HL-60 (cell line): ENCODE data around the gene PPY.

Experiments
- GABPA ChIP-seq: IDR thresholded peaks from 2 replicates; pipeline ENCODE4 v1.6.1; 2012; ENCODE audit warnings: low read depth
- SPI1 ChIP-seq: IDR thresholded peaks from 2 replicates; pipeline ENCODE4 v1.6.1; 2012; ENCODE audit warnings: low read depth, mild to moderate bottlenecking, borderline replicate concordance

DNA sequence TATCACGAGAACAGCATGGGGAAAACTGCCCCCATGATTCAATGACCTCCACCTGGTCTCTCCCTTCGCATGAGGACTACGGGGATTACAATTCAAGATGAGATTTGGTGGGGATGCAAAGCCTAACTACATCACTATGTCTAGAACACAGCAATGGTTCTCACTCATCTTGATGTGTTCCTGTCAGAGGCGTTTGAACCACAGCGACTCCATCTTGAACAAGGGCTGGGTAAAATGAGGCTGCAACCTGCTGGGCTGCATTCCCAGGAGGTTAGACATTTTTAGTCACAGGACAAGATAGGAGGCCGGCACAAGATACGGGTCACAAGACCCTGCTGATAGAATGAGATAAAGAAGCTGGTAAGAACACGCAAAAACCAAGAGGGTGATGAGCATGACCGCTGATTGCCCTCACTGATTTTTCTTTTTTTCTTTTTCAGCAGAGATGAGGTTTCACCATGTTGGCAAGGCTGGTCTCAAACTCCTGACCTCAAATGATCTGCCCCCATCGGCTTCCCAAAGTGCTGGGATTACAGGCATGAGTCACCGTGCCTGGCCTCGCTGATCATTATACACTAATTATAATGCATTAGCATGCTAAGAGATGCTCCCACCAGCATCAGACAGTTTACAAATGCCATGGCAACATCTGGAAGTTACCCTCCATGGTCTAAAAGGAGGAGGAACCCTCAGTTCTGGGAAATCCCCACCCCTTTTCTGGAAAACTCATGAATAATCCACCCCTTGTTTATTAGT lies 3.0 kb upstream of the PPY start:
- TF ChIP-seq SPI1, result no peak
- no peak for TF ChIP-seq GABPA
